Right lobe of liver (tissue), 6 donors: ENCODE measurements around the gene HSPA8. TPM values are rescaled to one million over a fixed set of nuclear protein-coding genes. Genes with fewer than 3 reads are reported as not detected.

ENCODE experiments used
- ATAC-seq, 4 donors: fragments of 200-7000 bp; cut with Tn5 transposase; one replicate each; pipeline ENCODE4 v1.9.1; 2020; ENCODE audit warnings: mild to moderate bottlenecking in 4 of 4, moderate library complexity in 4 of 4
- DNase-seq, 3 donors: peaks; one replicate each; pipeline ENCODE4 v3.0.0-alpha.2; 2020
- H3K27ac ChIP-seq, 3 donors: fragments of 200-600 bp; one replicate each; pipeline ENCODE4 v1.8.0; 2022
- H3K27me3 ChIP-seq, 2 donors: fragments of 200-600 bp; one replicate each; pipeline ENCODE4 v1.8.0; 2022
- H3K36me3 ChIP-seq, 4 donors: fragments of 200-600 bp; sonication (generic) in 1 of 4; one replicate each; pipeline versions ENCODE4 v1.5.1 to v1.8.0; 2017 to 2022; ENCODE audit warnings: control low read depth in 1 of 4
- H3K4me1 ChIP-seq, 4 donors: fragments of 200-600 bp; sonication (generic) in 1 of 4; one replicate each; pipeline versions ENCODE4 v1.5.1 to v1.8.0; 2017 to 2022; ENCODE audit warnings: control low read depth in 1 of 4
- H3K4me3 ChIP-seq, 3 donors: fragments of 200-600 bp; one replicate each; pipeline ENCODE4 v1.8.0; 2022
- H3K9me3 ChIP-seq, 4 donors: fragments of 200-600 bp; sonication (generic) in 1 of 4; one replicate each; pipeline versions ENCODE4 v1.5.1 to v1.8.0; 2017 to 2022; ENCODE audit warnings: control low read depth in 1 of 4
- POLR2A ChIP-seq: fragments of 450-650 bp; IDR thresholded peaks from one replicate; pipeline ENCODE4 v1.6.1; 2017; ENCODE audit warnings: antibody characterized with exemption, mild to moderate bottlenecking
- WGBS: methylation state at CpG from one replicate; pipeline ENCODE4 v1.1.6; 2018; ENCODE audit warnings: low coverage, low lambda C conversion rate; ENCODE audit not compliant: insufficient coverage; ENCODE audit errors: missing lambda C conversion rate; 5-methylcytosine and 5-hydroxymethylcytosine counted together
- intact Hi-C, 2 donors: fragments of 100-400 bp; cut with DNase I; formaldehyde crosslinking; loops; one replicate each; pipeline versions ENCODE4 v1.11.2 to v1.14.1; 2022
- total RNA-seq, 6 experiments: library from RNA; depleted of rRNA in 2 of 6; stranded (reverse); fragments of >200 nt in 2 of 6; fragmentation: NEBNext Ultra II Directional in 3 of 6; extraction: Animal tissue kit (Norgen Biotek cat#: 25700) in 3 of 6; gene quantifications; one replicate each; pipeline versions ENCODE4 v1.1.0 to v1.2.4, GENCODE V29; 2016 to 2023
- TF ChIP-seq, protein P1 (sequence below), 4 donors: fragments of 200-600 bp in 3 of 4; fragments of 450-650 bp in 1 of 4; IDR thresholded peaks; one replicate each; pipeline versions ENCODE4 v1.5.1 to v1.8.0; 2016 to 2022; ENCODE audit warnings: antibody characterized with exemption in 4 of 4, mild to moderate bottlenecking in 2 of 4
- donor health status: DM: no; HTN: yes; CAD: no.
- donor health status: DM: no; HTN: no; CAD: no.
- donor health status: DM: no; HTN: no; CAD: no.
- donor health status: DM: no; HTN: yes; CAD: no.
- donor health status: DM: no; HTN: yes; CAD: no.

The HSPA8 gene
- total RNA-seq, 6 experiments from 2014 or later, result 388 to 894 (median 659) TPM

DNA sequence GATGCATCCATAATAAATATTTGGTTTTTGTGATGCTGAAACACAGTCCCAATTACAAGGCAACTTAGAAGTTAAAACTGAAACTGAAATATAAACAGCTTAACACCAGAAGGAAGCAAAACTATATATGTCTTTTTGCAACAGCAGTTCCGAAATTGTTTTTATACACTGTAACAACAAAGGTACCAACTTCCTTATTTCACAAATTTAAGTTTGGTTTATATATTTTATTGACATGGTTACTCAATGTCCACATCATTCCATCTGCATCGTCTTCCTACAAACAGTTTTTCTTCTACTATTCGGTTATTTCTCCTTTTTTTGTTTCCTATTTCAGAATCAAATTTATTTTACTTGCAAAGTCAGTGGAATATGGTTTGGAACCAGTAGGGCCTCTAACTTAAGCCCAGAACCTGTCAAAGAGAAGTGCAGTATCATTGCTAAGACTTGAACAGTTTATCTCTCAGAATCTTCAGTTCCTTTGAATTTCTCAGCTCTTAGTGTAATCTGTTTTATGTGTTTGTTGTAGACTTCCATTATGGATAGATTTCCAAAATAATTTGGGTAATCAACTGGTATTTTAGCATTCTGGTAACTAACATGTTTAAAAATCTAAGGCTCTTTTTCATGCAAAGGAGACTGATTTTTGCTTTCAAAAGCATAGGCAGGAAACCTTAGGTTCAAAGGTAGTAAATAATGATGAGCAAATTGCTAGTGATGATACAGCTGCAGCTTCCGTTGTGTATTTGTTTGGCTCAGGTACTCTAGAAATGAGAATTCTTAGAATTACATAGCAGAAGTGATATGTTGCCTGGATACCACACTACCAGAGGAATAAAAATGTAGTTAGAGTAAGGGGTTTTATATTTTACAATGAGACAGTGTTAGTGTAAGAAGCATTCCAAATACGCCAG, 8.2 kb upstream of the HSPA8 start:
- TF ChIP-seq POLR2A, result no peak
- TF ChIP-seq, protein P1, sequence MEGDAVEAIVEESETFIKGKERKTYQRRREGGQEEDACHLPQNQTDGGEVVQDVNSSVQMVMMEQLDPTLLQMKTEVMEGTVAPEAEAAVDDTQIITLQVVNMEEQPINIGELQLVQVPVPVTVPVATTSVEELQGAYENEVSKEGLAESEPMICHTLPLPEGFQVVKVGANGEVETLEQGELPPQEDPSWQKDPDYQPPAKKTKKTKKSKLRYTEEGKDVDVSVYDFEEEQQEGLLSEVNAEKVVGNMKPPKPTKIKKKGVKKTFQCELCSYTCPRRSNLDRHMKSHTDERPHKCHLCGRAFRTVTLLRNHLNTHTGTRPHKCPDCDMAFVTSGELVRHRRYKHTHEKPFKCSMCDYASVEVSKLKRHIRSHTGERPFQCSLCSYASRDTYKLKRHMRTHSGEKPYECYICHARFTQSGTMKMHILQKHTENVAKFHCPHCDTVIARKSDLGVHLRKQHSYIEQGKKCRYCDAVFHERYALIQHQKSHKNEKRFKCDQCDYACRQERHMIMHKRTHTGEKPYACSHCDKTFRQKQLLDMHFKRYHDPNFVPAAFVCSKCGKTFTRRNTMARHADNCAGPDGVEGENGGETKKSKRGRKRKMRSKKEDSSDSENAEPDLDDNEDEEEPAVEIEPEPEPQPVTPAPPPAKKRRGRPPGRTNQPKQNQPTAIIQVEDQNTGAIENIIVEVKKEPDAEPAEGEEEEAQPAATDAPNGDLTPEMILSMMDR (IDR thresholded peaks at IDR 0.05), result no peak
- no peaks in the 10 kb centered on the region for H3K9me3 ChIP-seq
- no peaks in the 10 kb centered on the region for H3K27me3 ChIP-seq
- intact Hi-C loops, result no loop called here
- no peak for DNase-seq
- 41% methylated on average over 5 of the region's 5 CpGs for WGBS
- ATAC-seq, result peak; percentile 28 to 63 (median 58)
- peak overlapping the region in 1 of 3 donors; percentile 17 for H3K4me3 ChIP-seq
- H3K27ac ChIP-seq, result peak overlapping the region in 2 of 3 donors; percentile 41 to 42
- H3K4me1 ChIP-seq, result no peaks in the 10 kb centered on the region
- no peaks in the 10 kb centered on the region for H3K36me3 ChIP-seq

DNA sequence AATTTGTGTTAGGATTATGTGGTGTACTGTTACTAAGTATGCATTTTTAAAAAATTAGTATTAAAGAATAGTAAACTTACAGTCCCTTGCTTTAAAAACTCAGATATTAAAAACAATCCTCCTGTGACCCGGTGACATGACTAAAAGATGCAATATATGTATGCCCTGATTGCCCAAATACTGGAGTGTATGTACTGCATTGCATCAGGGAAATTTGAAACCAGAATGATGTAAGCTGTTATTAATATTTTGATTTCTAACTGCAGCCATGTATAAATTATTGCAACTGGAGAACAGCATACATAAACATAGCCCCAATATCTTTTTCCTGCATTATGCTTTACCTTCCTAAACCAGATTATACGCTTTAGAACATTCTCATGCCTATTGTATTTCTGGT, 3.7 kb upstream of the HSPA8 start:
- Histone ChIP-seq H3K4me1 (no peaks in the 10 kb centered on the region), H3K4me3 (no peak overlapping the region), H3K36me3 (peaks cover 0 to 5% (median 3%) of the 10 kb centered on the region in 4 donors), H3K27me3 (no peaks in the 10 kb centered on the region), H3K9me3 (no peaks in the 10 kb centered on the region), H3K27ac (no peak overlapping the region)
- ATAC-seq, result no peak
- WGBS, result 86% methylated on average over 2 of the region's 2 CpGs
- TF ChIP-seq POLR2A, result no peak
- TF ChIP-seq, protein P1 (IDR thresholded peaks at IDR 0.05), result no peak
- intact Hi-C loops, result no loop called here
- DNase-seq, result no peak

DNA sequence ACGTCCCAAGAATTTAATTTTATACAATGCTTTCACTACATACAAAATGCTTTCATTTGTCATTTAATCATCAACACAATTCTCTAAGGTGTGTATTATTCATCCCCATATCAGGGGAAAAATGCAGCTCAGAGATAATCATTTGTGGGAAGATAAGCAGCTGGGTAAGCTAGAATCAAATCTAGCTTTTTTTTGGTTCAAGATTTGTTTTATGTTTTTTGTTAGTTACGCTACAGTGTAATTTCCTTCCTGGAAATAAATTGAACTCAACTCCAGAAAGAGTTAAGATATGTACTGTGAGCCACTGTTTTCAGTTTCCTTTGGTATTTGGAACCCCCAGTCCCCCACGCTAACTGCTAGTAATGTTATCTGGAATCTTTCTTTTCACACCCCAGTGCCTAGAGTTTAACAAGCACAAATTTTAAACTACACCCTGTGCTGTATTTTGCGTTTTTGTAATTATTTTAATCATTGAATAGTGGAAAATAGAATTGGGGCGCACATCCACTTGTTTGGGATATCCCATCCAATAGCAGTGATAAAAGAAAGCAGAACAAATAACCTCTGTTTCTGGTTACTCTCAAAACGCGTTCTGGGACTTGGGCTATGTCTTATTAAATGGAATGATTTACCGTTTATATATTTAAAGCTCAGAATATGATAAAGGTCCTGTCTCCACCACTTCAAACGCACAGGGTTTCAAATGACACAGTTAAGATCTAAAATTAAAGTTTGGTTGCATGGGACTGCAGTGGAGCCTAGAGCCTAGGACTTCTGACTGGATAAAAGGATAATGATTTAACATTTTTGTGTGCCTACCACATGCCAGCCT, 2.1 kb upstream of the HSPA8 start:
- Histone ChIP-seq H3K27ac (peak overlapping the region; percentile 100), H3K27me3 (no peaks in the 10 kb centered on the region), H3K36me3 (peaks cover 0 to 21% (median 14%) of the 10 kb centered on the region in 4 donors), H3K9me3 (no peaks in the 10 kb centered on the region), H3K4me1 (peaks cover 0 to 10% (median 0%) of the 10 kb centered on the region in 4 donors), H3K4me3 (peak overlapping the region; percentile 60 to 99 (median 86))
- TF ChIP-seq POLR2A, result no peak
- TF ChIP-seq, protein P1 (IDR thresholded peaks at IDR 0.05), result no peak
- DNase-seq (no peak), ATAC-seq (no peak)
- intact Hi-C loops, result no loop called here
- 54% methylated on average over 9 of the region's 9 CpGs for WGBS

DNA sequence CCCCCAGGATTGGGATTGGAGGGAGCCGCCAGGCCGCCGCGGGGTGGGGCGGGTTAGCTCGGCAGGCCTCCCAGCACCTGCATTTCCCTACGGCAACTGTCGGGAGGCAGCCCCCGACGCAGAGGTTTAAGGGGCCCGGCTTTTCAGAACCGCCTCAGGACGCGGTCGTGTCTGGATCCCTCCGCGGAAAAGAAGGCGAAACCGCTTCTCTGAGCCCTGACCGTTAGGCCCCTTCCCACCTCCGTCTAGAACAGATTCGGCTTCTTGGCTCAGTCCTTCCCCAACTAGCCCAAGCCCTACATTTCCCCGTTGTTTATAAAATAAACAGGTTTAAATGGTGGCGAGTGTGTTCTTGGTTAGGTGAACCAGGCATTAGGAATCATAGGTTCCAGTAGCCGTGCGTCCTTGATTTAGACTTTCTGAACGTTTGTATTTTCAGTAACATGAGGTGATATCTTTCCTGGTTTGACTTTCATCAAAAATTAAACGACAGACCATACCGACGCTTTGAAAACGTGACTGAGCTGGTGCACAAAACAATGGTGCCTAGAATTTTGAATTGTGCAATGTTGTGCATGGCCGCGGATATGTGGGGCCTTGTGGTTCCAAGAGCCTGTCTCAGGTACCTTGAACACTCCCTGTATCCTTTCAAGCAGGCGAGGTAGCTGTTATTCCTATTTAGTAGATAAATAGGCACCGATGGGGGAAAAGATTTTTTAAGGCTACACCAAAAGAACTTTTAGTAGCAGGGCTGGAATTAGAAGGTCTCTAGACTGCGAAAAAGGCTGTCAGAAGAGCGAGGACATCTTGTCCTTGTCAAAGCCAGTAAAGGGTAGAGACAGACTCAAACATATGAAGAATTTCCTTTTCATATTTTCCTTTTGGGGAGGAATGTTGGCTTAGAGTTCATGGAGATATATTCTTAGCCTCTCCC, 1.2 kb upstream of the HSPA8 start:
- 5% methylated on average over 16 of the region's 37 CpGs for WGBS
- peaks cover 0 to 30% (median 22%) of the 10 kb centered on the region in 4 donors for H3K36me3 ChIP-seq
- peaks cover 0 to 19% (median 0%) of the 10 kb centered on the region in 4 donors for H3K4me1 ChIP-seq
- intact Hi-C loops, result no loop called here
- peak overlapping the region; percentile 100 for H3K27ac ChIP-seq
- ATAC-seq (peak; percentile 12 to 34 (median 20)), DNase-seq (peak in 2 of 3 donors; percentile 33 to 64)
- no peaks in the 10 kb centered on the region for H3K27me3 ChIP-seq
- peak overlapping the region; percentile 60 to 99 (median 86) for H3K4me3 ChIP-seq
- TF ChIP-seq POLR2A, result peak; percentile 29
- TF ChIP-seq, protein P1 (IDR thresholded peaks at IDR 0.05), result no peak
- no peaks in the 10 kb centered on the region for H3K9me3 ChIP-seq
